HepG2 (cell line): Measurements from ENCODE around the gene DGCR6L.
"Not testable (repeated sequence)": the region's sequence is repeated elsewhere in the genome, so short reads cannot be mapped to it uniquely, and the experiment has no call there.

Experiments used
- CEBPB ChIP-seq: IDR thresholded peaks from 2 replicates; pipeline ENCODE4 v1.6.1; 2011; ENCODE audit warnings: low read depth, low read length, improper control_type of control experiment, borderline replicate concordance
- FIP1L1 ChIP-seq: fragments of 200-400 bp; formaldehyde crosslinking; IDR thresholded peaks from 2 replicates; pipeline ENCODE4 v1.6.1; 2018; ENCODE audit warnings: low read depth, mild to moderate bottlenecking, low read length, moderate library complexity, borderline replicate concordance; ENCODE audit not compliant: insufficient read depth
- GABPA ChIP-seq, 2 experiments: IDR thresholded peaks; 2 replicates each; pipeline ENCODE4 v1.6.1; 2011 to 2016; ENCODE audit warnings: low read depth in 2 of 2, low read length in 1 of 2, missing biosample characterization in 1 of 2, missing genetic modification characterization in 1 of 2
- USF2 ChIP-seq, 2 experiments: sonication (generic) in 1 of 2; formaldehyde crosslinking in 1 of 2; IDR thresholded peaks; 2 replicates each; pipeline versions ENCODE4 v1.5.1 to v1.6.1; 2011 to 2020; ENCODE audit warnings: borderline replicate concordance in 1 of 2, low read depth in 1 of 2, low read length in 1 of 2, mild to moderate bottlenecking in 1 of 2, missing genetic modification reagents in 1 of 2, moderate library complexity in 1 of 2
- ZBTB8A ChIP-seq: sonication (generic); formaldehyde crosslinking; IDR thresholded peaks from 2 replicates; pipeline ENCODE4 v1.4.0; 2020; ENCODE audit warnings: mild to moderate bottlenecking, low read depth, missing genetic modification reagents, borderline replicate concordance
- ZKSCAN1 ChIP-seq: fragments of 150-350 bp; IDR thresholded peaks from 2 replicates; pipeline ENCODE4 v1.6.1; 2014; ENCODE audit warnings: low read length
- ZNF563 ChIP-seq: sonication (generic); formaldehyde crosslinking; IDR thresholded peaks from 2 replicates; pipeline ENCODE4 v1.8.0; 2022; ENCODE audit warnings: mild to moderate bottlenecking, moderate library complexity, missing genetic modification reagents

DNA sequence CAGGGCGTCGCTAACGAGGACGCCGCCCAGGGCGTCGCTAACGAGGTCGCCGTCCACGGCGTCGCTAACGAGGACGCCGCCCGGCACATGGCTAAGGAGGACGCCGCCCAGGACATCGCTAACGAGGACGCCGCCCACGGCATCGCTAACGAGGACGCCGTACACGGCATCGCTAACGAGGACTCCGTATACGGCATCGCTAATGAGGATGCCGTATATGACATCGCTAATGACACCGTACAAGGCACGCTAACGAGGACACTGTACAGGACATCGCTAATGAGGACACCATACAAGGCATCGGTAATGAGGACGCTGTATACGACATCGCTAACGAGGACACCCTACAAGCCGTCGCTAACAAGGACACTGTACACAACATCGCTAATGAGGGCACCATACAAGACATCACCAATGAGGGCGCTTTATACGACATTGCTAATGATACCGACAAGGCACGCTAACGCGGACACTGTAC, 41.9 kb upstream of the DGCR6L start:
- TF ChIP-seq FIP1L1; USF2 (IDR thresholded peaks at IDR 0.05; ENCODE audit: low read depth, low read length); USF2 (CRISPR knock-in tag; IDR thresholded peaks at IDR 0.05; ENCODE audit: borderline replicate concordance); ZBTB8A; ZKSCAN1; CEBPB; GABPA (IDR thresholded peaks at IDR 0.05; ENCODE audit: low read depth, low read length); GABPA (CRISPR knock-in tag; IDR thresholded peaks at IDR 0.05; ENCODE audit: low read depth); ZNF563 (CRISPR knock-in tag): not testable (repeated sequence)
